MM.1S (cell line): ENCODE results near the gene PPM1F.

Experiments
- CTCF ChIP-seq: fragments of 300-600 bp; sonication (generic); IDR thresholded peaks from 2 replicates; pipeline ENCODE4 v1.5.1; 2016; ENCODE audit warnings: antibody characterized with exemption, low read length, mixed read lengths
- EZH2 ChIP-seq: fragments of 300-600 bp; sonication (generic); optimal IDR thresholded peaks from 2 replicates; pipeline ENCODE3; 2017; ENCODE audit warnings: low read depth, mild to moderate bottlenecking, antibody characterized with exemption, low read length, mixed read lengths
- EZH2phosphoT487 ChIP-seq: fragments of 300-600 bp; sonication (generic); IDR thresholded peaks from 2 replicates; pipeline ENCODE4 v1.6.1; 2018; ENCODE audit warnings: antibody characterized with exemption, low read length

- TF ChIP-seq EZH2 (no peak), CTCF (no peak), EZH2phosphoT487 (no peak)
These were observed 34.0 kb downstream of the PPM1F start for GRCh38 chr22:21918466-21919185.
